HG03095 (cell line): ENCODE data around the gene DCDC2C.

Experiments
- ATAC-seq: cut with Tn5 transposase; IDR thresholded peaks from one replicate; pipeline ENCODE4 v1.9.1; 2021; ENCODE audit warnings: moderate library complexity; ENCODE audit not compliant: unreplicated experiment

Gene DCDC2C

GRCh38 chr2:3672861-3673678 lies 30.3 kb upstream of the DCDC2C start:
- no peak for ATAC-seq

DNA sequence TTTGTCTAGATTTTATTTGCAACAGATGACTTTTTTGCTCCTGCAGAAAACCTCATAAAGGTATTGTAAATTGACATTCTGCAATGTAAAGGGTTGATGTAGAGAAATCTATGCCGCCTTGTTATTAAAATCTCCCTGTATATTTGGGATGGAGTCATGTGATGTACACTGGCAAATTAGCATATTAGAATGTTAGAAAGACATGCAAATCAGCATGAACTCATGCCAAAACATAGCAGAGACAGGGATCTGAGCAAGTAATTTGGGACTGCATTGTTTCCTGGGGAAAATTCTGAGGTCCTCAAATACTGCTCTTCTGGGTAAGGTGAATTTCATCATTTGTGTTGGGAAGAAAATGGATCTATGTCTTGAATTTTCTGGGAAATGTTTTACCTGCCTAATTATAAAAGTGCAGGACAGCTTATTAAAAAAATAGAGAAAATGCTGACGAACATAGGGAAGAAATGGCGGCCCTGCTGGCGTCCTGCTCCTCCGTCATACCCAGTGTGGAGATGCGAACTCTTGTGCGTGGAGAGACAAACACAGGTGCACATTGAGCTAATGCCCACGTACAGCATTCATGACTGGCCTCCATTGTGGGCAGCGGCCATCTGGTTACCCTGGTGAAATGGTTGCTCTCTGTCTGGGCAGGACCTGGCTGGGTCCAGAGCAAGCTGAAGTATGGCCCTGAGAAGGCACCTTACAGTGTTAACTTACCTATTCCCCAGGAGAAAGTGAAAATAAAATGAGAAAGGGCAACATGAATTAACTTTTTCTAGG lies 29.1 kb upstream of the DCDC2C start:
- ATAC-seq = no peak

- no peak for ATAC-seq
These were observed 27.7 kb upstream of the DCDC2C start for GRCh38 chr2:3675687-3676086.

- no peak for ATAC-seq
These were observed 25.9 kb upstream of the DCDC2C start for GRCh38 chr2:3677436-3677835.

DNA sequence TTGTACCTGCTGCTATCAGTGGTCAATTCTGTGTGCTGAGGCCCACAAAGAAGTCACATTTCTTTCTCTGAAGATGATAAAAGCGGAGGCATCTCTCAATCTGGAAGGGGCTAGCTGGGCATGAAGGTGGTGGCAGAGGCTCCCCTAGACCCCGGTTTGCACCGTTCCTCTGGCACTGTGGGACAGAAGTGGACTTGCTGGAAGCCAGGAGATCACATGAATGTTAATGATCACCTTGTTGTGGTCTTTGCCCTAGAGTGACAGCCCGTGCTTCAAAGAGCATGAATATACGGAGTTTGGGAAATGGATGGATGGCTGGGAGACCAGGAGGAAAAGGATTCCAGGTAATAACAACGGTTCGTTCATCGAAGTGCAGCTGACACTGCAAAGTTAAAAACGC lies 25.2 kb upstream of the DCDC2C start:
- ATAC-seq = no peak

GRCh38 chr2:3679180-3679579 lies 24.2 kb upstream of the DCDC2C start:
- no peak for ATAC-seq

GRCh38 chr2:3679616-3680393 lies 23.6 kb upstream of the DCDC2C start:
- ATAC-seq = no peak

- no peak for ATAC-seq
These were observed 22.6 kb upstream of the DCDC2C start for GRCh38 chr2:3680548-3681345.

DNA sequence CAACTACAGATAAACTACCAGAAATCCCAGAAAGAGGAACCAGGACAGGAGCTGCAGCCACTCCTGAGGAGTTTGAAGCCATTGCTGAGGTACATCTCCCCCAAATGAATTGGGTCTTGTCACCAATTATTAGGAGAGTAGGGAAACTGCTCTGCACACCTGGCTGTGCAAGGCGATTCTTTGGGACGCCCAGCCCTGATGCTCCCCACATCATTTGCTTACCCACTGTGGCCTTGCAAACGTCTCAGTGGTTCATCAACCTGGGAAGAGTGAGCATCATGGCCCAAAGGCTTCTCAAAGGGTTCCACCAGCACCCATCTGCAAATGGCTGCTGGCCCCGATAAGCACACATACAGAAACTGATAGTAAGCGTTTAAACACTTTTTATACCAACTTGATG lies 21.8 kb upstream of the DCDC2C start:
- ATAC-seq = no peak

DNA sequence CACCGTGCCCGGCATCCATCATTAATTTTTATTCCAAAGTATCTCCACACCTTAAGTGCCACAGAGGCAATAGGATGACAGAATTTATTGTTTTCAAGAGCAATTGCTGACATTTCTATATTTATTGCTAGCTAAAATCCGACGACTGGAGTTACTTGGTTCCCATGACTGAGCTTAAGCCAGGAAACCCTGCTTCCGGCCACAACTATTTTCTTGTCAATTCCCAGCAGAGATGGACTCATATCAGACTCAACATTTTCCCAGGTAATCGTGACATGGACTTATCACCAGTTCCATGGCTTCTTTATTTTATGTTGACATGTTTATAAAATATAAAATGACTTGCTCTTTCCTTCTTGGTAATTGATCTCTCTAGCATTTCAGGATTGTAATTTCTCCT lies 20.6 kb upstream of the DCDC2C start:
- ATAC-seq = no peak

- no peak for ATAC-seq
These were observed 19.5 kb upstream of the DCDC2C start for GRCh38 chr2:3683748-3684454.

- no peak for ATAC-seq
These were observed 13.2 kb upstream of the DCDC2C start for GRCh38 chr2:3689998-3690748.

DNA sequence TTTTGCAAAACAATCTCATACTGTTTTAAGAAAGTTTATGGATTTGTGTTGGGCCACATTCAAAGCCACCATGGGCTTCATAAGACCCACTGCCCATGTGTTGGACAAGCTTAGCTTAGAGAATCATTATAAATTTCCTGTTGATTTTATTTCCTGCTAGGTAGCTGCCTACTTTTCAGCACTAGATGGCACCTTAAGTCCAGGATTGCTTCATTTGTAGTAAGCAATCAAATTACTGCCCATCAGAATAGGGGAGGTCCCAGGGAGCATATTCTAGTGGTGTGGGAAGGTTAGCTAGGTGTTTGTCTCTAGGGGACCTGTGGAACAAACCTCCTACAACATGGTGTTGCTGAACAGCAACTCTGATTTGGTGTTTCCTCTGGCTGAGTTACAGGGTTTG lies 11.0 kb upstream of the DCDC2C start:
- ATAC-seq = no peak

DNA sequence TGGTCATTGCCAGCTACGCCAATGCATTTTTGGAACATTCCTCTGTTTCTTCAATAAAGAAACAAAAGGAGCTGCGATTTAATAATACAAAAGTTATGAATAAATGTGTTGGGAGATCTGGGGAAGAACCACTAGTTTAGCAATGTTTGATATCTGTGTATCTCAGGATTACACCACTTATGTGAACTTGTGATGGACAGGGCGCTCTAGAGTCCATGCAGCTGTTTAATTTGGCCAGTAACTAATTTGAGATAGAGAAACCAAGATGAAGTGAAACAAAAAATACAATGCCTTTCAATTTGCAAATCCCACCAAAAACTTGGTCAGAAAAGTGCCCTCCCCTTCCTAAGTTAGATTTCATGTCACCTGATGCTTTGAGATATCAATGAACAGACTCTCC lies 6.8 kb upstream of the DCDC2C start:
- no peak for ATAC-seq

DNA sequence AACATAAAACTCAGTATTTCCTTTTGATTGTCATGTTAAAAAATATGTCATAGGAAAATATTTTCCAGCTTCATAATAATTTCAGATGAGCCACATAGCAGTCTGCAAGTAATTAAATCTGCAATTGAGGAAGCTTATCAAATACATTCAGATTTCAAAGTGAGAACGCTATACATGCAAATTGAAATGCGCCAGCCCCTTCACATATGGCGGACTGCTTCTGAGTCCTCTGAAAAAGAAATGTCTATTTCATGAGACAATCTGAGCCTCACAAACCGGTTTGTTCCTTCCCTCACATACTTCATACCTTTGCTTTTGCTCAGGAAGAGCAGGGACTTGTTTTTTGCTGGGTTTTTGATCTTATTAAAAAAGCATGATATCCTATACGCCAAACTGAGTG lies 2.3 kb upstream of the DCDC2C start:
- ATAC-seq = no peak

DNA sequence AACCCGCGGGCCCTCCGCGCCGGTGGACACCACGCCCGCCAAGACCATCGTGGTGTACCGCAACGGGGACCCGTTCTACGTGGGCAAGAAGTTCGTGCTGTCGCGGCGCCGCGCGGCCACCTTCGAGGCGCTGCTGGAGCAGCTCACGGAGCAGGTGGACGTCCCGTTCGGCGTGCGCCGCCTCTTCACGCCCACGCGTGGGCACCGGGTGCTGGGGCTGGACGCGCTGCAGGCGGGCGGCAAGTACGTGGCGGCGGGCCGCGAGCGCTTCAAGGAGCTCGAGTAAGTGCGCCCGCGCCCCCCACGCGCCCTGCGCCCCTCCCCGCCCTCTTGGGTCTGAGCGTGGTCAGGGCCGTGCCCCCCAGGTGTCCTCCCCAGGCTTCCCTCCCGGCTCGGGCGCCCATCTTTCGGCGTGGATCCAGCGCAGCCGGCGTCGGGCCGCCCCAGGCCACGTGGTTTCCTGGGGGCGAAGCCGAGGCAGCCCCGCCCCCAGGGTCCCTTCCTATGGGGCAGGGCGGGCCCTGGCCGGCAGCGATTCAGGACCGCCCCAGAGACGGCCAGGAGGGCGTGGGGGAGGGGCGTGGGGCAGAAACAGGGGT lies 481 bp downstream of the DCDC2C start:
- ATAC-seq = no peak

- ATAC-seq = no peak
These were observed 1.3 kb downstream of the DCDC2C start for GRCh38 chr2:3704692-3705091.

DNA sequence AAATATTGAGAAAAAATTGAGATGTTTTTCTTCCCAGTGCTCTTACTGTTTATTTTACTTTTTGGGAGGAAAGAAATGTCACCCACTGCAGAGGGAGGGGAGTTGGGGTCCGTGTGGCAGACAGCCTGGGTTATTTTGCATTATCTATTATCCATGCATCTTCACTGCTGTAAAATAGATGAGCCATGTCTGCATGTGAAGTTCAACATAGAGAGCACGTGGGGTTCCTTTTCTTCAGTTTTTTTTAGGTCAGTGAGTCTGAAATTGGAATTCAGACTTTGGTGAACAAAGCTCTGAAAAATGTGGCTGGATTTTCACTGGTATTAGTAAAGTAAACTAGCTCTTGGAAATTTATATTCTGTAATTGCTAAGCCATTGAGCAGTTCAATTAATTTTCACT lies 2.4 kb downstream of the DCDC2C start:
- ATAC-seq = no peak

- ATAC-seq = no peak
These were observed 3.5 kb downstream of the DCDC2C start for GRCh38 chr2:3706892-3707291.
